ENCODE measurements around the gene STYXL2.

STYXL2 gene

GRCh38 chr1:167105271-167106118 is 11.6 kb downstream of the STYXL2 start:
- in situ Hi-C loops (cut with MboI; ENCODE audit: low sequenced_read_pairs) = no loop called here

GRCh38 chr1:167106119-167106461 is 12.2 kb downstream of the STYXL2 start:
- in situ Hi-C loops (cut with MboI; ENCODE audit: low sequenced_read_pairs) = no loop called here

- in situ Hi-C loops (cut with MboI; ENCODE audit: low sequenced_read_pairs) = no loop called here
Observed at GRCh38 chr1:167107456-167107855, 13.6 kb downstream of the STYXL2 start.

GRCh38 chr1:167109125-167109524 is 15.2 kb downstream of the STYXL2 start:
- in situ Hi-C loops (cut with MboI; ENCODE audit: low sequenced_read_pairs) = no loop called here

- in situ Hi-C loops (cut with MboI; ENCODE audit: low sequenced_read_pairs) = no loop called here
Observed at GRCh38 chr1:167110586-167110985, 16.7 kb downstream of the STYXL2 start.

- in situ Hi-C loops (cut with MboI; ENCODE audit: low sequenced_read_pairs) = no loop called here
Observed at GRCh38 chr1:167111868-167112709, 18.2 kb downstream of the STYXL2 start.

- in situ Hi-C loops (cut with MboI; ENCODE audit: low sequenced_read_pairs) = no loop called here
Observed at GRCh38 chr1:167114725-167115124, 20.9 kb downstream of the STYXL2 start.

GRCh38 chr1:167115655-167116054 is 21.8 kb downstream of the STYXL2 start:
- in situ Hi-C loops (cut with MboI; ENCODE audit: low sequenced_read_pairs) = no loop called here

- in situ Hi-C loops (cut with MboI; ENCODE audit: low sequenced_read_pairs) = no loop called here
Observed at GRCh38 chr1:167116174-167116573, 22.3 kb downstream of the STYXL2 start.

GRCh38 chr1:167117225-167117624 is 23.4 kb downstream of the STYXL2 start:
- in situ Hi-C loops (cut with MboI; ENCODE audit: low sequenced_read_pairs) = no loop called here

- in situ Hi-C loops (cut with MboI; ENCODE audit: low sequenced_read_pairs) = no loop called here
Observed at GRCh38 chr1:167118188-167118587, 24.3 kb downstream of the STYXL2 start.

GRCh38 chr1:167119696-167120095 is 25.8 kb downstream of the STYXL2 start:
- in situ Hi-C loops (cut with MboI; ENCODE audit: low sequenced_read_pairs) = no loop called here

GRCh38 chr1:167120899-167121298 is 27.0 kb downstream of the STYXL2 start:
- in situ Hi-C loops (cut with MboI; ENCODE audit: low sequenced_read_pairs) = no loop called here

- in situ Hi-C loops (cut with MboI; ENCODE audit: low sequenced_read_pairs) = no loop called here
Observed at GRCh38 chr1:167121375-167122120, 27.7 kb downstream of the STYXL2 start.

- in situ Hi-C loops (cut with MboI; ENCODE audit: low sequenced_read_pairs) = no loop called here
Observed at GRCh38 chr1:167122121-167122480, 28.2 kb downstream of the STYXL2 start.

- in situ Hi-C loops (cut with MboI; ENCODE audit: low sequenced_read_pairs) = no loop called here
Observed at GRCh38 chr1:167122568-167122967, 28.7 kb downstream of the STYXL2 start.

GRCh38 chr1:167126317-167126716 is 32.4 kb downstream of the STYXL2 start:
- in situ Hi-C loops (cut with MboI; ENCODE audit: low sequenced_read_pairs) = no loop called here

- in situ Hi-C loops (cut with MboI; ENCODE audit: low sequenced_read_pairs) = no loop called here
Observed at GRCh38 chr1:167126811-167127210, 32.9 kb downstream of the STYXL2 start.

- in situ Hi-C loops (cut with MboI; ENCODE audit: low sequenced_read_pairs) = no loop called here
Observed at GRCh38 chr1:167127236-167127635, 33.4 kb downstream of the STYXL2 start.

GRCh38 chr1:167127661-167128060 is 33.8 kb downstream of the STYXL2 start:
- in situ Hi-C loops (cut with MboI; ENCODE audit: low sequenced_read_pairs) = no loop called here
